ENCODE results near the gene CATSPERZ. TPM values are rescaled to one million over a fixed set of nuclear protein-coding genes. Genes with fewer than 3 reads are reported as not detected.
"Not testable (repeated sequence)": the region's sequence is repeated elsewhere in the genome, so short reads cannot be mapped to it uniquely, and the experiment has no call there.

Gene CATSPERZ
- total and polyA plus RNA-seq, 3 donors from 2014 or later: 278 to 1,116 (median 484) TPM

DNA sequence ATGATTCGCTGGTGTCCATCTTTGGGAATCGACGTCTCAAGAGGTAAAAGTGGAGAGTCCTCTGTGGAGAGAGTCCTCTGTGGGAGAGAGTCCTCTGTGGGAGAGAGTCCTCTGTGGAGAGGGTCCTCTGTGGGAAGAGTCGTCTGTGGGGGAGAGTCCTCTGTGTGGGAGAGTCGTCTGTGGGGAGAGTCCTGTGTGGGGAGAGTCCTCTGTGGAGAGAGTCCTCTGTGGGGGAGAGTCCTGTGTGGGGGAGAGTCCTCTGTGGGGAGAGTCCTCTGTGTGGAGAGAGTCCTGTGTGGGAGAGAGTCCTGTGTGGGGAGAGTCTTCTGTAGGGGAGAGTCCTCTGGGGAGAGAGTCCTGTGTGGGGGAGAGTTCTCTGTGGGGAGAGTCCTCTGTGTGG lies 20.9 kb downstream of the CATSPERZ start:
- Histone ChIP-seq H3K4me1 (peaks cover 9% of the 10 kb centered on the region), H3K9me3 (no peaks in the 10 kb centered on the region), H3K36me3 (ENCODE audit: low read depth, missing control alignments) (no peaks in the 10 kb centered on the region), H3K27me3 (no peaks in the 10 kb centered on the region), H3K4me3 (no peak overlapping the region), H3K27ac (peak overlapping the region in 1 of 2 donors; percentile 31)
- 70 to 84% methylated on average over 5 of the region's 5 CpGs for WGBS, 2 donors
- intact Hi-C loops (cut with DNase I; ENCODE audit: low total_unique reads): no loop called here
- TF ChIP-seq POLR2A (IDR thresholded peaks at IDR 0.05): no peak
- TF ChIP-seq, protein P1, sequence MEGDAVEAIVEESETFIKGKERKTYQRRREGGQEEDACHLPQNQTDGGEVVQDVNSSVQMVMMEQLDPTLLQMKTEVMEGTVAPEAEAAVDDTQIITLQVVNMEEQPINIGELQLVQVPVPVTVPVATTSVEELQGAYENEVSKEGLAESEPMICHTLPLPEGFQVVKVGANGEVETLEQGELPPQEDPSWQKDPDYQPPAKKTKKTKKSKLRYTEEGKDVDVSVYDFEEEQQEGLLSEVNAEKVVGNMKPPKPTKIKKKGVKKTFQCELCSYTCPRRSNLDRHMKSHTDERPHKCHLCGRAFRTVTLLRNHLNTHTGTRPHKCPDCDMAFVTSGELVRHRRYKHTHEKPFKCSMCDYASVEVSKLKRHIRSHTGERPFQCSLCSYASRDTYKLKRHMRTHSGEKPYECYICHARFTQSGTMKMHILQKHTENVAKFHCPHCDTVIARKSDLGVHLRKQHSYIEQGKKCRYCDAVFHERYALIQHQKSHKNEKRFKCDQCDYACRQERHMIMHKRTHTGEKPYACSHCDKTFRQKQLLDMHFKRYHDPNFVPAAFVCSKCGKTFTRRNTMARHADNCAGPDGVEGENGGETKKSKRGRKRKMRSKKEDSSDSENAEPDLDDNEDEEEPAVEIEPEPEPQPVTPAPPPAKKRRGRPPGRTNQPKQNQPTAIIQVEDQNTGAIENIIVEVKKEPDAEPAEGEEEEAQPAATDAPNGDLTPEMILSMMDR (IDR thresholded peaks at IDR 0.05): no peak
- DNase-seq: no peak

DNA sequence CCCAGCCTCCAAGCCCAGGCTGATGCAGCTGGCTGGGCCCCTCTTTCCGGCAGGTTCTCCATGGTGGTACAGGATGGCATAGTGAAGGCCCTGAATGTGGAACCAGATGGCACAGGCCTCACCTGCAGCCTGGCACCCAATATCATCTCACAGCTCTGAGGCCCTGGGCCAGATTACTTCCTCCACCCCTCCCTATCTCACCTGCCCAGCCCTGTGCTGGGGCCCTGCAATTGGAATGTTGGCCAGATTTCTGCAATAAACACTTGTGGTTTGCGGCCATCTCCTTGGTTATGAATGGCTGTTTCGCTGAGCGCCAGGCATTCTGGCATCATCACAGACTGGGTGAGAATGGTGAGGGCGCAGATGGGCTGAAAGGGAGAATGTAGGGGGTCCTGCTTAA lies 21.4 kb downstream of the CATSPERZ start:
- peak overlapping the region in 1 of 2 donors; percentile 31 for H3K27ac ChIP-seq
- H3K9me3 ChIP-seq: no peaks in the 10 kb centered on the region
- no peak for DNase-seq
- no peak for TF ChIP-seq POLR2A (IDR thresholded peaks at IDR 0.05)
- TF ChIP-seq, protein P1 (IDR thresholded peaks at IDR 0.05): no peak
- WGBS, 2 donors: 95% methylated on average over 5 of the region's 5 CpGs
- H3K27me3 ChIP-seq: no peaks in the 10 kb centered on the region
- H3K4me1 ChIP-seq: peaks cover 9% of the 10 kb centered on the region
- no peaks in the 10 kb centered on the region for H3K36me3 ChIP-seq (ENCODE audit: low read depth, missing control alignments)
- intact Hi-C loops (cut with DNase I; ENCODE audit: low total_unique reads): no loop called here
- H3K4me3 ChIP-seq: no peak overlapping the region

DNA sequence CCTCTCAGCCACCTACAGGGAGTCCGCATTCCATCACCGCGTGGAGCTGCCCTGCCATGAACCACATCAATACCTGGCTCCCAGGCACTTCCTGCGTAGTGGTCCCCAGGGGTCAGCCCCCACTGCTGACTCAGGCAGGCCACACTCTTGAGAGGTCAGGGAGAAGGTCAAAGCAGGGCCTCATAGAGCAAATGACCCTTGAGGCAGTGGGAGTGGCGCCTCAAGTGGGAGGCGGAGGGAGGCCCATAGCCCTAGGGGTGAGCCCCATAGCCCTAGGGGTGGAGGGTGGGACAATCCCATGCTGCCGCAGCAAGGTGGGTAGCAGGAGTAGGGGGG lies 22.7 kb downstream of the CATSPERZ start:
- H3K27me3 ChIP-seq: no peaks in the 10 kb centered on the region
- no peak overlapping the region for H3K4me3 ChIP-seq
- DNase-seq: no peak
- intact Hi-C loops (cut with DNase I; ENCODE audit: low total_unique reads): no loop called here
- H3K27ac ChIP-seq: no peak overlapping the region
- TF ChIP-seq, protein P1 (IDR thresholded peaks at IDR 0.05): no peak
- no peak for TF ChIP-seq POLR2A (IDR thresholded peaks at IDR 0.05)
- H3K9me3 ChIP-seq: no peaks in the 10 kb centered on the region
- no peaks in the 10 kb centered on the region for H3K36me3 ChIP-seq (ENCODE audit: low read depth, missing control alignments)
- peaks cover 9% of the 10 kb centered on the region for H3K4me1 ChIP-seq
- WGBS, 2 donors: 84 to 88% methylated on average over 5 to 7 of the region's 7 CpGs

GRCh38 chr11:64323373-64323772 lies 23.2 kb downstream of the CATSPERZ start:
- Histone ChIP-seq H3K9me3 (no peaks in the 10 kb centered on the region), H3K27ac (no peak overlapping the region), H3K4me3 (no peak overlapping the region), H3K4me1 (peaks cover 9% of the 10 kb centered on the region), H3K27me3 (no peaks in the 10 kb centered on the region), H3K36me3 (ENCODE audit: low read depth, missing control alignments) (no peaks in the 10 kb centered on the region)
- DNase-seq: no peak
- intact Hi-C loops (cut with DNase I; ENCODE audit: low total_unique reads): no loop called here
- WGBS, 2 donors: 77 to 84% methylated on average over 2 to 5 of the region's 5 CpGs
- TF ChIP-seq, protein P1 (IDR thresholded peaks at IDR 0.05): no peak
- no peak for TF ChIP-seq POLR2A (IDR thresholded peaks at IDR 0.05)

- DNase-seq; H3K27ac ChIP-seq; intact Hi-C loops (cut with DNase I; ENCODE audit: low total_unique reads); H3K4me3 ChIP-seq; H3K4me1 ChIP-seq; H3K27me3 ChIP-seq; H3K36me3 ChIP-seq (ENCODE audit: low read depth, missing control alignments); H3K9me3 ChIP-seq: not testable (repeated sequence)
- 85 to 100% methylated on average over 2 to 4 of the region's 4 CpGs for WGBS, 2 donors
Observed at GRCh38 chr11:64323984-64324383, 23.8 kb downstream of the CATSPERZ start.

Data from testis (tissue), 3 donors.